HCT116 (cell line): ENCODE data around the gene LCLAT1.

Source experiments
- CEBPB ChIP-seq: IDR thresholded peaks from 2 replicates; pipeline ENCODE4 v1.6.1; 2012; ENCODE audit warnings: low read depth
- CTCF ChIP-seq, 3 experiments: fragments of 200-600 bp in 1 of 3; sonication (generic) in 1 of 3; IDR thresholded peaks in 2 of 3; conservative IDR thresholded peaks in 1 of 3; 2 replicates each; pipeline ENCODE4 v1.5.1; 2012 to 2017; ENCODE audit warnings: low read depth in 2 of 3, low read length in 2 of 3, antibody characterized with exemption in 1 of 3, borderline replicate concordance in 1 of 3, control low read depth in 1 of 3, mild to moderate bottlenecking in 1 of 3, mixed read lengths in 1 of 3, mixed run types in 1 of 3, moderate library complexity in 1 of 3; ENCODE audit not compliant: insufficient read depth in 1 of 3
- EZH2 ChIP-seq: fragments of 200-600 bp; sonication (generic); IDR thresholded peaks from 2 replicates; pipeline ENCODE4 v1.6.1; 2017; ENCODE audit warnings: antibody characterized with exemption, mixed run types
- EZH2phosphoT487 ChIP-seq: fragments of 200-600 bp; IDR thresholded peaks from 2 replicates; pipeline ENCODE4 v1.6.1; 2018; ENCODE audit warnings: antibody characterized with exemption, borderline replicate concordance
- MAX ChIP-seq: IDR thresholded peaks from 2 replicates; pipeline ENCODE4 v1.6.1; 2012
- POLR2A ChIP-seq: IDR thresholded peaks from 2 replicates; pipeline ENCODE4 v1.7.0; 2011; ENCODE audit warnings: borderline replicate concordance; ENCODE audit not compliant: insufficient read depth, insufficient read length; ENCODE audit errors: extremely low read depth
- RAD21 ChIP-seq: IDR thresholded peaks from 2 replicates; pipeline ENCODE4 v1.6.1; 2012; ENCODE audit warnings: low read depth, mild to moderate bottlenecking
- YY1 ChIP-seq: IDR thresholded peaks from 2 replicates; pipeline ENCODE4 v1.6.1; 2011; ENCODE audit warnings: low read length, low read depth, moderate library complexity, mild to moderate bottlenecking; ENCODE audit not compliant: insufficient replicate concordance; ENCODE audit errors: extremely low read depth
- TF ChIP-seq, protein P1 (sequence below): IDR thresholded peaks from 2 replicates; pipeline ENCODE4 v1.6.1; 2011; ENCODE audit warnings: mild to moderate bottlenecking, low read length, moderate library complexity; ENCODE audit not compliant: insufficient replicate concordance; ENCODE audit errors: extremely low read depth

DNA sequence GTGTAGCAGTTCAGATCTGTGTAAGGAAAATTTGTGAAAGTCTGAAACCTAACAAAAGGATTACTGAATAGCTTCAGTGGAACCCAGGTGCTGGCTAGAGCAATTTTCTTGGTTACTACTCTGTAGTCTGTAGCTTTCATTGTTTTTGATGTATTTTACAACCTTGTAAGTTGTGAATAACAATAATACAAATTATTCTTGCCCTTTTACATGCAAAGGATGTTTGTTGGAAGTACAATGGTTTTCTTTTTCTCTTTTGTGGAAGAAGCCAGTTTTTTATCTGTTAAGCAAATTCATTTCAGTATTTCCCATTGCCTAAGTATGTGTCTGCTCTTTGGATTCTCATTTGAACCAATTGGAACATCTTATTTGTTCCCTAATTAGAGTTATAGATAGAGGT, 10.2 kb downstream of the LCLAT1 start:
- TF ChIP-seq RAD21 (no peak), CTCF (IDR thresholded peaks at IDR 0.05 in 2 of 3, conservative IDR thresholded peaks at IDR 0.05 in 1 of 3; ENCODE audit: borderline replicate concordance in 1 of 3, insufficient read depth in 1 of 3, low read depth in 2 of 3, low read length in 2 of 3) (no peak), YY1 (no peak), CEBPB (no peak), POLR2A (no peak), MAX (no peak), EZH2 (no peak), EZH2phosphoT487 (no peak)
- TF ChIP-seq, protein P1, sequence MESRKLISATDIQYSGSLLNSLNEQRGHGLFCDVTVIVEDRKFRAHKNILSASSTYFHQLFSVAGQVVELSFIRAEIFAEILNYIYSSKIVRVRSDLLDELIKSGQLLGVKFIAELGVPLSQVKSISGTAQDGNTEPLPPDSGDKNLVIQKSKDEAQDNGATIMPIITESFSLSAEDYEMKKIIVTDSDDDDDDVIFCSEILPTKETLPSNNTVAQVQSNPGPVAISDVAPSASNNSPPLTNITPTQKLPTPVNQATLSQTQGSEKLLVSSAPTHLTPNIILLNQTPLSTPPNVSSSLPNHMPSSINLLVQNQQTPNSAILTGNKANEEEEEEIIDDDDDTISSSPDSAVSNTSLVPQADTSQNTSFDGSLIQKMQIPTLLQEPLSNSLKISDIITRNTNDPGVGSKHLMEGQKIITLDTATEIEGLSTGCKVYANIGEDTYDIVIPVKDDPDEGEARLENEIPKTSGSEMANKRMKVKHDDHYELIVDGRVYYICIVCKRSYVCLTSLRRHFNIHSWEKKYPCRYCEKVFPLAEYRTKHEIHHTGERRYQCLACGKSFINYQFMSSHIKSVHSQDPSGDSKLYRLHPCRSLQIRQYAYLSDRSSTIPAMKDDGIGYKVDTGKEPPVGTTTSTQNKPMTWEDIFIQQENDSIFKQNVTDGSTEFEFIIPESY, result no peak
